Measurements from ENCODE around the gene CHST12. TPM values are rescaled to one million over a fixed set of nuclear protein-coding genes. Genes with fewer than 3 reads are reported as not detected.
"Not testable (repeated sequence)": the region's sequence is repeated elsewhere in the genome, so short reads cannot be mapped to it uniquely, and the experiment has no call there.

The CHST12 gene
- total RNA-seq, 4 donors from 2014 or later = 7.6 to 136 (median 13.6) TPM

- Histone ChIP-seq H3K36me3 (no peaks in the 10 kb centered on the region), H3K27ac (no peak overlapping the region), H3K4me1 (peaks cover 0 to 5% (median 0%) of the 10 kb centered on the region in 4 donors), H3K9me3 (no peaks in the 10 kb centered on the region), H3K27me3 (peaks cover 5% of the 10 kb centered on the region), H3K4me3 (no peak overlapping the region)
- TF ChIP-seq EP300 (IDR thresholded peaks at IDR 0.05; ENCODE audit: low read depth) (no peak), CTCF (IDR thresholded peaks at IDR 0.05) (no peak), POLR2AphosphoS5 (IDR thresholded peaks at IDR 0.05) (no peak), POLR2A (IDR thresholded peaks at IDR 0.05) (no peak)
- DNase-seq = no peak
- intact Hi-C loops (cut with DNase I; ENCODE audit: low total_unique reads) = no loop called here
- WGBS, 2 donors (ENCODE audit: low coverage in 1 of 2) = 80 to 93% methylated on average over 6 to 12 of the region's 12 CpGs
- in situ Hi-C loops (cut with MboI; ENCODE audit: low pct_ligation_motif_present in 1 of 4, low pct_unique_long_range_greater_than_20kb in 1 of 4, low sequenced_read_pairs in 3 of 4) = loop anchor here in 2 of 4 donors (25.0 kb wide), 1 partner anchor 221 kb away; the partner anchor contains the start of gene AMZ1 (in 2 of the 2)
Observed at GRCh38 chr7:2465928-2466327, 62.5 kb downstream of the CHST12 start.

GRCh38 chr7:2466675-2467074 is 63.3 kb downstream of the CHST12 start:
- in situ Hi-C loops (cut with MboI; ENCODE audit: low pct_ligation_motif_present in 1 of 4, low pct_unique_long_range_greater_than_20kb in 1 of 4, low sequenced_read_pairs in 3 of 4) = loop anchor here in 2 of 4 donors (25.0 kb wide), 1 partner anchor 221 kb away; the partner anchor contains the start of gene AMZ1 (in 2 of the 2)
- no peak overlapping the region for H3K4me3 ChIP-seq
- WGBS, 2 donors (ENCODE audit: low coverage in 1 of 2) = 92% methylated on average over 10 of the region's 10 CpGs
- no peaks in the 10 kb centered on the region for H3K9me3 ChIP-seq
- peaks cover 11% of the 10 kb centered on the region for H3K27me3 ChIP-seq
- intact Hi-C loops (cut with DNase I; ENCODE audit: low total_unique reads) = no loop called here
- no peak for DNase-seq
- no peaks in the 10 kb centered on the region for H3K36me3 ChIP-seq
- peaks cover 0 to 5% (median 0%) of the 10 kb centered on the region in 4 donors for H3K4me1 ChIP-seq
- TF ChIP-seq CTCF (IDR thresholded peaks at IDR 0.05) = no peak
- TF ChIP-seq POLR2A (IDR thresholded peaks at IDR 0.05) = no peak
- no peak for TF ChIP-seq EP300 (IDR thresholded peaks at IDR 0.05; ENCODE audit: low read depth)
- TF ChIP-seq POLR2AphosphoS5 (IDR thresholded peaks at IDR 0.05) = no peak
- H3K27ac ChIP-seq = no peak overlapping the region

- in situ Hi-C loops (cut with MboI; ENCODE audit: low pct_ligation_motif_present in 1 of 4, low pct_unique_long_range_greater_than_20kb in 1 of 4, low sequenced_read_pairs in 3 of 4) (loop anchor here in 2 of 4 donors (25.0 kb wide), 1 partner anchor 219 kb away; the partner anchor contains the start of gene AMZ1 (in 2 of the 2)), intact Hi-C loops (cut with DNase I; ENCODE audit: low total_unique reads) (no loop called here)
- Histone ChIP-seq H3K9me3 (no peaks in the 10 kb centered on the region), H3K27me3 (peaks cover 14% of the 10 kb centered on the region), H3K36me3 (no peaks in the 10 kb centered on the region), H3K4me3 (no peak overlapping the region), H3K4me1 (peaks cover 0 to 5% (median 0%) of the 10 kb centered on the region in 4 donors), H3K27ac (no peak overlapping the region)
- WGBS, 2 donors (ENCODE audit: low coverage in 1 of 2) = 89% methylated on average over 7 of the region's 7 CpGs; no CpG with 5 or more reads in 1 of the 2 donors
- no peak for DNase-seq
- TF ChIP-seq POLR2AphosphoS5 (IDR thresholded peaks at IDR 0.05) (no peak), POLR2A (IDR thresholded peaks at IDR 0.05) (no peak), EP300 (IDR thresholded peaks at IDR 0.05; ENCODE audit: low read depth) (no peak), CTCF (IDR thresholded peaks at IDR 0.05) (no peak)
Observed at GRCh38 chr7:2468227-2468626, 64.8 kb downstream of the CHST12 start.

GRCh38 chr7:2469460-2470203 is 66.2 kb downstream of the CHST12 start:
- H3K9me3 ChIP-seq; H3K4me3 ChIP-seq; DNase-seq; H3K27ac ChIP-seq; intact Hi-C loops (cut with DNase I; ENCODE audit: low total_unique reads); H3K4me1 ChIP-seq; H3K36me3 ChIP-seq: not testable (repeated sequence)
- peaks cover 14% of the 10 kb centered on the region for H3K27me3 ChIP-seq
- 54 to 74% methylated on average over 4 to 9 of the region's 9 CpGs for WGBS, 2 donors (ENCODE audit: low coverage in 1 of 2)
- in situ Hi-C loops (cut with MboI; ENCODE audit: low pct_ligation_motif_present in 1 of 4, low pct_unique_long_range_greater_than_20kb in 1 of 4, low sequenced_read_pairs in 3 of 4) = loop anchor here in 2 of 4 donors (25.0 kb wide), 1 partner anchor 218 kb away; the partner anchor contains the start of gene AMZ1 (in 2 of the 2)

Data from transverse colon (tissue), 4 donors.